Bladder microvascular endothelial cell (primary cell): ENCODE measurements around the gene SEPTIN14. TPM values are rescaled to one million over a fixed set of nuclear protein-coding genes. Genes with fewer than 3 reads are reported as not detected.

Experiments
- total RNA-seq: library from RNA; depleted of rRNA; stranded (reverse); fragments of >200 nt; gene quantifications from 2 replicates; pipeline ENCODE4 v1.2.3, GENCODE V29; 2014

SEPTIN14 gene
- total RNA-seq: not detected in 2 replicates

DNA sequence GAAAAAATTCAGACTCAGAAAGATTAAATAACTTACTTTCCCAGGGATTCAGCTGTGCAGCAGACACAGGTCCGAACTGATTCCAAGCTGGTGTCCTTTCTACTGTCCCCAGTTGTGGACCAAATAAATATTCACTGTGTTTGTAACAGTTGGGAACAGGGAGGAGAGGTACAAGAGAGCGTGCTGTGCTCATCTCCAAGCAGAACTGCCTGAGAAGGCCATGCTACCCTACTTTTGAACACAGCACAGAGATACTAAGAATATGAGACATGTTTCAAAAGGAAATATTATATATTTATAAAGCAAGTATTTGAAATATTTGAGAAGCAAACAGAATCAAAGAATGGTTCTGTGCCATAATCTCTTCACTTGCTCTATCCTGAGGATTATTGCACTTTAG is at the start of gene SEPTIN14:
Gene SEPTIN14, minus strand, starts transcription at position 101 of the 400 bp plus-strand sequence. CDS start 756 bp downstream, outside the sequence.

Other genes starting within 250 kb of the SEPTIN14 start
- gene ZNF713, start 24.7 kb upstream of the SEPTIN14 start, total RNA-seq: 1.8 and 3.3 TPM in 2 replicates
- gene MRPS17, start 89.1 kb upstream of the SEPTIN14 start, total RNA-seq: 16.0 and 19.1 TPM in 2 replicates
- 23.5 and 35.2 TPM in 2 replicates for gene NIPSNAP2, start 101.8 kb upstream of the SEPTIN14 start, total RNA-seq
- gene PSPH, start 188.7 kb upstream of the SEPTIN14 start, total RNA-seq: 35.8 and 36.0 TPM in 2 replicates
- gene CCT6A, start 189.0 kb upstream of the SEPTIN14 start, total RNA-seq: 190 and 230 TPM in 2 replicates
- 125 and 154 TPM in 2 replicates for gene SUMF2, start 201.5 kb upstream of the SEPTIN14 start, total RNA-seq
- gene PHKG1, start 230.2 kb upstream of the SEPTIN14 start, total RNA-seq: 0.65 and 1.3 TPM in 2 replicates
- gene CHCHD2, start 243.7 kb upstream of the SEPTIN14 start, total RNA-seq: 221 and 286 TPM in 2 replicates